ENCODE measurements around the gene SCUBE1.

DNA sequence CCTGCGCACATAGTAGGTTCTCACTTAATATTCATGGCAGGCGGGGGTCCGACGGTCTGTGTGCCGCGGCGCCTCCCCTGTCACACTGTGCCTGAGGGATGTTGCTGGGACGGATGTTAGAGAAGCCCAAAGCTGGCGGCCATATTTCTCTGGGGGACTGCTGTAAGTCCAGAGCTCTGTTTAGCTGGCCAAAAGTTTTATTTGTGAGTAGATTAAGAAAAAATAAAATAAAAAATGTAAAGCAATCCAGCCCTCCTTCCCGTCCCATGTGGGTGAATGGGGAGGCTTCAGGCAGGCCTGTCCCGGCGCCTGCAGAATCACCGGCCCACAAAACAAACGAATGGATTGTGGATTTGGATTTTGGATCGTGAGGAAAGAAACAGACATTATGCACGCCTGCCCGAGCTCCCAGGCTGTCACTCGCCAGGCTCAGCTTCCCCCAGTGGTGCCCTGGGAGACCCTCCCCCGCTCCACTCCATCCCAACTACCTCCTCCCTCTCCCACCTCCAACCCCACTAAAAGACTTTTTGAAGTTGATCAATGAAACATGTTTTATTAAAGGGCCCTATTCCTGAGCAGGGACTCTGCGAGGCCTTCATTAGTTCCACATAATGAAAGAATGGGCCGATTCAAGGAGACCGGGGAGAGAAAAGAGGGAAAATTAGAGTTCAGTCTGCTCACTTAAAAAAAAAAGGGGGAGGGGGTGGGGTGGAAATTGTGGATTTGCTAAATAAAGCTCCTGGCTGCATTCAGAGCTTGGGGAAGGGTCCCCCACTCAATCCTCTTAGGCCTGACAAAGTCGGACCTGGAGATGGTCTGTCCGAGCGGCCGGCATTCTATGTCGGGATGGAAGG is 20.4 kb upstream of the SCUBE1 start:
- TF ChIP-seq CTCF (IDR thresholded peaks at IDR 0.05), result no peak
- no peak for TF ChIP-seq POLR2A (IDR thresholded peaks at IDR 0.05)
